Transverse colon (tissue), 4 donors: ENCODE data around the gene ZNF263. TPM values are rescaled to one million over a fixed set of nuclear protein-coding genes. Genes with fewer than 3 reads are reported as not detected.

Experiments used
- DNase-seq: peaks from one replicate; pipeline ENCODE4 v3.0.0-alpha.2; 2019
- H3K27ac ChIP-seq, 4 donors: fragments of 200-600 bp; sonication (generic); 2 replicates each; pipeline ENCODE4 v1.5.1; 2016 to 2018; ENCODE audit warnings: inconsistent platforms in 4 of 4
- H3K27me3 ChIP-seq: fragments of 200-600 bp; sonication (generic); 2 replicates; pipeline ENCODE4 v1.5.1; 2017; ENCODE audit warnings: inconsistent platforms
- H3K36me3 ChIP-seq, 4 donors: fragments of 200-600 bp; sonication (generic); 2 replicates each; pipeline ENCODE4 v1.5.1; 2017 to 2019; ENCODE audit warnings: inconsistent platforms in 4 of 4
- H3K4me1 ChIP-seq, 4 donors: fragments of 200-600 bp; sonication (generic); 2 replicates each; pipeline ENCODE4 v1.5.1; 2017 to 2020; ENCODE audit warnings: inconsistent platforms in 4 of 4
- H3K4me3 ChIP-seq, 4 donors: fragments of 200-600 bp; sonication (generic); 1 replicate in 1 of 4; 2 replicates in 3 of 4; pipeline versions ENCODE4 v1.5.1 to v1.6.1; 2017 to 2019; ENCODE audit warnings: inconsistent platforms in 4 of 4
- H3K9me3 ChIP-seq, 2 donors: fragments of 200-600 bp; sonication (generic); 2 replicates each; pipeline ENCODE4 v1.5.1; 2017 to 2019; ENCODE audit warnings: inconsistent platforms in 2 of 2
- CTCF ChIP-seq, 5 experiments: fragments of 200-600 bp in 3 of 5; fragments of 450-650 bp in 2 of 5; sonication (generic) in 3 of 5; IDR thresholded peaks; 1 replicate in 2 of 5; 2 replicates in 3 of 5; pipeline ENCODE4 v1.5.1; 2016 to 2017; ENCODE audit warnings: antibody characterized with exemption in 5 of 5, inconsistent platforms in 3 of 5, mild to moderate bottlenecking in 2 of 5, moderate library complexity in 1 of 5
- EP300 ChIP-seq: sonication (generic); formaldehyde crosslinking; IDR thresholded peaks from one replicate; pipeline ENCODE4 v1.6.1; 2017; ENCODE audit warnings: antibody characterized with exemption, low read depth
- POLR2A ChIP-seq: fragments of 450-650 bp; IDR thresholded peaks from one replicate; pipeline ENCODE4 v1.6.1; 2016; ENCODE audit warnings: antibody characterized with exemption, mild to moderate bottlenecking, moderate library complexity
- POLR2AphosphoS5 ChIP-seq, 3 donors: sonication (generic); formaldehyde crosslinking; IDR thresholded peaks; one replicate each; pipeline ENCODE4 v1.6.1; 2016; ENCODE audit warnings: antibody characterized with exemption in 3 of 3
- WGBS, 2 donors: methylation state at CpG; one replicate each; pipeline ENCODE4 v1.1.5; 2018; ENCODE audit warnings: low coverage in 1 of 2; 5-methylcytosine and 5-hydroxymethylcytosine counted together
- in situ Hi-C, 4 donors: fragments of 200-750 bp; cut with MboI; loops; one replicate each; pipeline versions ENCODE4 v1.15.0 to v1.15.1; 2017; ENCODE audit warnings: low sequenced_read_pairs in 3 of 4, low pct_ligation_motif_present in 1 of 4, low pct_unique_long_range_greater_than_20kb in 1 of 4
- intact Hi-C: fragments of 100-400 bp; cut with DNase I; formaldehyde crosslinking; loops from one replicate; pipeline ENCODE4 v1.15.1; 2023; ENCODE audit warnings: low total_unique reads
- total RNA-seq, 4 donors: library from RNA; depleted of rRNA; stranded (reverse); fragments of >200 nt; gene quantifications; one replicate each; pipeline ENCODE4 v1.1.0, GENCODE V29; 2016

The ZNF263 gene
- total RNA-seq, 4 donors from 2014 or later, result 4.6 to 46.0 (median 36.8) TPM

- Histone ChIP-seq H3K36me3 (peaks cover 0 to 19% (median 2%) of the 10 kb centered on the region in 4 donors), H3K9me3 (peaks cover 0 to 5% of the 10 kb centered on the region in 2 donors), H3K4me3 (peak overlapping the region; percentile 79 to 99 (median 92)), H3K27me3 (peaks cover 10% of the 10 kb centered on the region), H3K4me1 (peaks cover 5 to 28% (median 25%) of the 10 kb centered on the region in 4 donors), H3K27ac (peak overlapping the region; percentile 98 to 100 (median 100))
- WGBS, 2 donors, result 18 to 42% methylated on average over 9 to 28 of the region's 29 CpGs
- intact Hi-C loops, result no loop called here
- no peak for DNase-seq
- in situ Hi-C loops, result no loop called here
- TF ChIP-seq EP300, result no peak
- TF ChIP-seq POLR2A, result no peak
- TF ChIP-seq POLR2AphosphoS5 (IDR thresholded peaks at IDR 0.05), result no peak
- no peak for TF ChIP-seq CTCF (IDR thresholded peaks at IDR 0.05)
Observed at GRCh38 chr16:3282103-3282729, 1.1 kb upstream of the ZNF263 start.

- Histone ChIP-seq H3K27ac (peak overlapping the region; percentile 98 to 100 (median 100)), H3K4me1 (peaks cover 5 to 28% (median 25%) of the 10 kb centered on the region in 4 donors), H3K4me3 (peak overlapping the region; percentile 79 to 99 (median 92)), H3K36me3 (peaks cover 0 to 33% (median 6%) of the 10 kb centered on the region in 4 donors), H3K9me3 (peaks cover under 1 to 21% of the 10 kb centered on the region in 2 donors), H3K27me3 (peaks cover 4% of the 10 kb centered on the region)
- 18 to 33% methylated on average over 3 to 38 of the region's 56 CpGs for WGBS, 2 donors
- intact Hi-C loops, result no loop called here
- DNase-seq, result no peak
- in situ Hi-C loops, result no loop called here
- no peak for TF ChIP-seq CTCF (IDR thresholded peaks at IDR 0.05)
- no peak for TF ChIP-seq POLR2A
- no peak for TF ChIP-seq EP300
- TF ChIP-seq POLR2AphosphoS5 (IDR thresholded peaks at IDR 0.05), result no peak
Observed at GRCh38 chr16:3283543-3284447, 504 bp downstream of the ZNF263 start.

- TF ChIP-seq CTCF (IDR thresholded peaks at IDR 0.05) (no peak), POLR2A (no peak)
- WGBS, 2 donors, result 96% methylated on average over 6 of the region's 6 CpGs; no CpG with 5 or more reads in 1 of the 2 donors
- Histone ChIP-seq H3K4me3 (peak overlapping the region in 1 of 4 donors; percentile 99), H3K36me3 (peaks cover 0 to 46% (median 16%) of the 10 kb centered on the region in 4 donors), H3K4me1 (peaks cover 5 to 28% (median 25%) of the 10 kb centered on the region in 4 donors), H3K9me3 (peaks cover 14 to 34% of the 10 kb centered on the region in 2 donors), H3K27me3 (no peaks in the 10 kb centered on the region), H3K27ac (no peak overlapping the region)
- intact Hi-C loops, result no loop called here
- in situ Hi-C loops, result no loop called here
- no peak for DNase-seq
Observed at GRCh38 chr16:3285131-3285530, 1.8 kb downstream of the ZNF263 start.

GRCh38 chr16:3289998-3290673 lies 6.8 kb downstream of the ZNF263 start:
- intact Hi-C loops (loop anchor here (5.0 kb wide), 1 partner anchor 167 kb away; no protein-coding TSS in a partner anchor), in situ Hi-C loops (loop anchor here in 1 of 4 donors (10.0 kb wide), 1 partner anchor 115 kb away; the partner anchor contains the start of genes ZNF174 and ZSCAN32)
- Histone ChIP-seq H3K4me3 (no peak overlapping the region), H3K4me1 (peaks cover 0 to 6% (median 4%) of the 10 kb centered on the region in 4 donors), H3K9me3 (peaks cover 55 to 84% of the 10 kb centered on the region in 2 donors), H3K27ac (no peak overlapping the region), H3K27me3 (no peaks in the 10 kb centered on the region), H3K36me3 (peaks cover 0 to 86% (median 28%) of the 10 kb centered on the region in 4 donors)
- DNase-seq, result no peak
- TF ChIP-seq POLR2AphosphoS5 (IDR thresholded peaks at IDR 0.05), result no peak
- no peak for TF ChIP-seq POLR2A
- no peak for TF ChIP-seq CTCF (IDR thresholded peaks at IDR 0.05)
- TF ChIP-seq EP300, result no peak
- 98 to 100% methylated on average over 2 to 16 of the region's 16 CpGs for WGBS, 2 donors
